ENCODE measurements around the gene CREB5.

CREB5 gene

DNA sequence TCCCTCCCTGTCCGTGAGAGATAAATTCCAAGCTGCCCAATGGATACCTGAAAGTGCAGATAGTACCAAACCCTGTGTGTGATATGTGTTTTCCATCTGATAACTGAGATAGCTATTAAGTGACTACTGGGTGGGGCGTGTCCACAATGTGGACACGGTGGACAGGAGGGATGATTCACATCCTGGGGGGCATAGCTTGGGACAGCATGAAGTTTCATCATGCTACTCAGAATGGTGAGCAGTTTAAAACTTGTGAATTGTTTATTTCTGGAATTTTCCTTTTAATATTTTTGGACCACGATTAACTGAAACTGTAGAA, 158.6 kb downstream of the CREB5 start:
- TF ChIP-seq, protein P1, sequence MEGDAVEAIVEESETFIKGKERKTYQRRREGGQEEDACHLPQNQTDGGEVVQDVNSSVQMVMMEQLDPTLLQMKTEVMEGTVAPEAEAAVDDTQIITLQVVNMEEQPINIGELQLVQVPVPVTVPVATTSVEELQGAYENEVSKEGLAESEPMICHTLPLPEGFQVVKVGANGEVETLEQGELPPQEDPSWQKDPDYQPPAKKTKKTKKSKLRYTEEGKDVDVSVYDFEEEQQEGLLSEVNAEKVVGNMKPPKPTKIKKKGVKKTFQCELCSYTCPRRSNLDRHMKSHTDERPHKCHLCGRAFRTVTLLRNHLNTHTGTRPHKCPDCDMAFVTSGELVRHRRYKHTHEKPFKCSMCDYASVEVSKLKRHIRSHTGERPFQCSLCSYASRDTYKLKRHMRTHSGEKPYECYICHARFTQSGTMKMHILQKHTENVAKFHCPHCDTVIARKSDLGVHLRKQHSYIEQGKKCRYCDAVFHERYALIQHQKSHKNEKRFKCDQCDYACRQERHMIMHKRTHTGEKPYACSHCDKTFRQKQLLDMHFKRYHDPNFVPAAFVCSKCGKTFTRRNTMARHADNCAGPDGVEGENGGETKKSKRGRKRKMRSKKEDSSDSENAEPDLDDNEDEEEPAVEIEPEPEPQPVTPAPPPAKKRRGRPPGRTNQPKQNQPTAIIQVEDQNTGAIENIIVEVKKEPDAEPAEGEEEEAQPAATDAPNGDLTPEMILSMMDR (IDR thresholded peaks at IDR 0.05; ENCODE audit: control extremely low read depth, extremely low read depth, low read depth, missing control alignments), result no peak
- ChIA-PET POLR2A (no interaction called here), CTCF (interaction anchor here (0.7 to 2.4 kb wide), 13 partner anchors 9 to 182 kb away, joined by 3 to 9 read pairs (median 3); no protein-coding TSS in a partner anchor)
- DNase-seq (ENCODE audit: extremely low spot score), result no peak

DNA sequence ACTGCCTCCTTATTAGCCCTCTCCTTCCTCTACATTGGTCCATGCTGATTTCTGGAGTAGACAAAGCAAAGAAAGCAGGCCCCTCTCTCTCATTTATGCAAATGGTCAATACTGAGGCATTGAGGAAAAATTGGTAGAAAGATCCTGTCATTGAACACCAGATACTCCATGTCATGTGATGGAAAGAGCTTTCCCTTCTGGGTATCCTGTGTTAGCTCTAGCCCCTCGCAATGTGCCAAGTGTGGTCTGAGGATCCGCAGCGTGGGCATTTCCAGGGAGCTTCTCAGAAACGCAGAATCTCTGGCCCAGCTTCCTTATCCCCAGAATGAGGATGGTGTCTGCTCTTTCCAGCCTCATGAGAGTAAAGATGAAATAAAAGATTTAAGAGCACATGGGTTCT, 159.1 kb downstream of the CREB5 start:
- ChIA-PET CTCF (interaction anchor here (1.1 to 2.4 kb wide), 9 partner anchors 12 to 181 kb away, joined by 3 to 9 read pairs (median 5); no protein-coding TSS in a partner anchor), POLR2A (no interaction called here)
- DNase-seq (ENCODE audit: extremely low spot score), result no peak
- TF ChIP-seq, protein P1 (IDR thresholded peaks at IDR 0.05; ENCODE audit: control extremely low read depth, extremely low read depth, low read depth, missing control alignments), result no peak

DNA sequence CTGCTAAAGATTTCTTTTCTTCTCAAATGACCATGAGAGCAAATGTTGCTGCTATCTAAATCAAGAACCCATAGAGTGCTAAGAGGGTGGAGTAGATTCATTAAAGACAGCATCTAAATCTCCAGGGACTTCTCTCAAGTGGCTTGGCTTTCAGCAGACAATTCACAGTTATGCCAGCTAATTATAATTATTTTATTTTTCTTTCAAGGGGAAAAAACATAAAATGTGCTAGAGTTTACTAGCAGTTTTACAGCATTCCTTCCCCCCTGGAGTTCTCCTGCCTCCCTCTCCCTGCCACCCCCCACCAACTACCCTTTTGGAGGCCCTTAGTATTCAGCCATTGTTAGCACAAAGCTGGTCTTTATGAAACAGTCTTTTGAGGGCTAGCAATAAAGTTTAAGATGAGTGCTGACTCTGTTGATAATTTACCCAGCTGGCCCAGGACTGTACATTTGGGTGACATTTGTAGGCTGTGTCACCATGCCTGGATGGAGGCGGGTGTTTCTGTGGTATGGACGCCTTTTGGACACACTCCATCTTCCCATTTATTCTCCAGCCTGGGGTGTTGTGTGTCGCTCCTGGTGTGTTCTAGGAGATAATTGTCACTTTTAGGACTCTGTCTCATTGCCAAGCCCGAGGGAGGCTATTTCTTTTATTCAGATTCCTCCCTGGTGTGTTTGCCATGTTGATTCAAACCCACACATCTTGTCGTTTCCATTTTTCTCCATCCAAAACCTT, 160.2 kb downstream of the CREB5 start:
- ChIA-PET CTCF (interaction anchor here (1.0 to 1.7 kb wide), 6 partner anchors 12 to 182 kb away, joined by 3 to 6 read pairs (median 4); no protein-coding TSS in a partner anchor), POLR2A (interaction anchor here (1.0 kb wide), 1 partner anchor 42 kb away, joined by 3 read pairs; no protein-coding TSS in a partner anchor)
- no peak for DNase-seq (ENCODE audit: extremely low spot score)
- TF ChIP-seq, protein P1 (IDR thresholded peaks at IDR 0.05; ENCODE audit: control extremely low read depth, extremely low read depth, low read depth, missing control alignments), result no peak

DNA sequence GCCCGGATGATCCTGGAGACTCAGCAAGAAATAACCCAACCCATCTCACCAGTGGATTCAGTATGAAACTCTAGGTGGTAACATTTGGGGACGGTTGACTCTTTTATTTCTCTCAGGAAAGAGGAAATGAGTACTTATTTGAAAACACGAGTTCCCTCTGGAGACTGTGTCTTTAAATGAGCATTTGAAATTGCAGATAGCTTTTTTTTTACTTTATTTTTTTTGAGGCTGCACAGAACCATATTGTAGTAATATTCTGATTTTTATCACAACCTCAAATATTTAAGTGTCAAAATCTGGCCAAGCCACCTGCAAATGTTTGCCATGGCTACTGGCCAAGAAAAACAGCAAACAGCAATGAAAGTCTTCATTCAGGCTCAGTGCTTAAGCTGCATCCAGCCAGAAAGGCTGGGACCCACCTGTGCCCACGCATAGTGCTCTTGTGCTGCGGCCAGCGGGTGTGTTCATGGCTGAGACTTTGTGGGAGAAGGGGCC, 160.8 kb downstream of the CREB5 start:
- ChIA-PET CTCF (interaction anchor here (0.7 to 1.7 kb wide), 7 partner anchors 9 to 44 kb away, joined by 3 to 4 read pairs (median 3); no protein-coding TSS in a partner anchor), POLR2A (interaction anchor here (1.0 to 1.2 kb wide), 2 partner anchors 43 to 63 kb away, joined by 3 to 5 read pairs; no protein-coding TSS in a partner anchor)
- TF ChIP-seq, protein P1 (IDR thresholded peaks at IDR 0.05; ENCODE audit: control extremely low read depth, extremely low read depth, low read depth, missing control alignments), result no peak
- DNase-seq (ENCODE audit: extremely low spot score), result no peak

DNA sequence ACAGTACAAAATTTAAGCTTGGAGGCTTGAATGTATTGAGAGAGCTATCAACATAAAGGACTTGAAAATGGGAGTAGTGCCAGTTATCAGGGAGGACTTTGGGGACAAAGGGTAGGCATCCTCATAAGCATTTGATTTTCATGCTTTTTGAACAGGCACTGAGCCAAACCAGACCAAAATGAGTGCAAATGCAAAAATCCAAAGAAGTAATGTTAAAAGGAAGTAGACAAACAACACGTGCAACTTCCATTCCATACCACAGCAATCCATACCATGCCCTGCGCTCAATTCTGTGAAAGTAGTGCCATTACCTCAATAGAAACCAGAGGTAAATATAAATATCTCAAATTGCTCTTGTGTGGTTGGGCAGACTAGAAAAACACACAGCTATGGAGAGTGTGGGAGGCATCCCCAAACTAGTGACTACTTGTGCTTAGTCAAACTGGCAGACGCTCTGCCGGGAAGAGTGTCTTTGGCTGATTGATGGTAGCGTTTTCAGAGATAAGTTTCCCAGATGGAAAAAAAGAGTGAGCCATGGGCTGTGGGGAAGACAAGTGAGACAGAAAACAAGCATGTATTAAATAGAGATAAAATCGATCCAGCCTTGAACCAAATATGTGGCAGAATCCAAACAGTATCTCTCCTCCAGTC, 161.5 kb downstream of the CREB5 start:
- TF ChIP-seq, protein P1 (IDR thresholded peaks at IDR 0.05; ENCODE audit: control extremely low read depth, extremely low read depth, low read depth, missing control alignments), result no peak
- ChIA-PET POLR2A (interaction anchor here (1.0 to 1.2 kb wide), 2 partner anchors 43 to 64 kb away, joined by 3 to 5 read pairs; no protein-coding TSS in a partner anchor), CTCF (interaction anchor here (0.7 to 1.7 kb wide), 9 partner anchors 9 to 96 kb away, joined by 3 to 4 read pairs (median 3); no protein-coding TSS in a partner anchor)
- DNase-seq (ENCODE audit: extremely low spot score), result no peak

DNA sequence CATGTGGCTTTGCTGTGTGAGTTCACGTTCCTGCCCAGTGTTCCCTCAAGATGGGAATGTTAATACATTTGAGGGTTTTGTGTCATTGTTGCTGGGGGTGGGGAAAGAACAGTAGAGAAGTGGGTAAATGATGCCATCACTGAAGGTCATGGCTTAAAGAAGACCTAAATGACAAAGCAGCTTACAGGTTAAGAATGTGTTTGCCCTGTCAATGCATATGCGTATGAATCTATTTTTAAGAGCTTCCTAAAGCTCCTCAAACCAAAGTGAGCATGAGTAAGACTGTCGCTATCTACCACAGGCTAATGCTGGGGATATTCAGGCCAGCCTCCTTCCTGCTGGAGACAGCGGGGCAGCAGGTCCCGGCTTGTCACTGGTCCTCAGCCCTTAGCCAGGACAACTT, 162.9 kb downstream of the CREB5 start:
- TF ChIP-seq, protein P1 (IDR thresholded peaks at IDR 0.05; ENCODE audit: control extremely low read depth, extremely low read depth, low read depth, missing control alignments), result no peak

More for the DNA sequence above, 162.9 kb downstream of the CREB5 start:
- POLR2A ChIA-PET, result no interaction called here
- CTCF ChIA-PET, result interaction anchor here (1.2 to 2.5 kb wide), 8 partner anchors 13 to 161 kb away, joined by 3 to 7 read pairs (median 4); no protein-coding TSS in a partner anchor
- DNase-seq (ENCODE audit: extremely low spot score), result no peak
